ENCODE data around the gene D2HGDH. TPM values are rescaled to one million over a fixed set of nuclear protein-coding genes. Genes with fewer than 3 reads are reported as not detected.

The D2HGDH gene
- total and polyA plus RNA-seq, 9 of the 15 experiments (the other 6 are each of a cell fraction or from before 2014, with no cell fraction given) = 0.39 to 30.8 (median 10.3) TPM

- Histone ChIP-seq H4K20me1 (replicated peaks; ENCODE audit: control insufficient read depth, insufficient read depth, low read length) (no peaks in the 10 kb centered on the region), H3K9me1 (ENCODE audit: control insufficient read depth, insufficient read depth, low read length) (no peaks in the 10 kb centered on the region), H3K27ac (ENCODE audit: extremely low read depth, low read depth, low read length) (no peak overlapping the region), H3K36me3 (ENCODE audit: control insufficient read depth, insufficient read depth, low read length) (no peaks in the 10 kb centered on the region), H3K27me3 (ENCODE audit: control insufficient read depth in 2 of 2, insufficient read depth in 2 of 2, low read length in 2 of 2) (no peaks in the 10 kb centered on the region), H3K4me2 (ENCODE audit: insufficient read depth, low read length) (no peak overlapping the region), H3K79me2 (ENCODE audit: control insufficient read depth, insufficient read depth, low read length) (no peaks in the 10 kb centered on the region), H2AFZ (ENCODE audit: low read depth, low read length) (0 out of 2 replicates have a peak overlapping the region, but pooled peaks have one; percentile 52), H3K4me3 (no peak overlapping the region), H3K9ac (ENCODE audit: insufficient read depth in 1 of 2, low read depth in 2 of 2, low read length in 2 of 2) (no peak overlapping the region), H3K9me3 (replicated peaks; ENCODE audit: control insufficient read depth, insufficient read depth, low read depth, low read length) (no peaks in the 10 kb centered on the region; the same call in 1 of the 2 replicates), H3K4me1 (replicated peaks in 1 of 2; ENCODE audit: control insufficient read depth in 2 of 2, insufficient read depth in 2 of 2, low read length in 2 of 2) (no peaks in the 10 kb centered on the region)
- no peak for FAIRE-seq
- intact Hi-C loops (cut with micrococcal nuclease) = no loop called here
- no TSS peak for BruUV-seq (replicated peaks)
- ATAC-seq = no peak
- 59% methylated on average over 3 of the region's 4 CpGs for WGBS (ENCODE audit: insufficient coverage, low coverage, missing lambda C conversion rate)
- ChIA-PET POLR2A (interaction anchor here (1.6 kb wide), 1 partner anchor 23 kb away, joined by 4 read pairs; no protein-coding TSS in a partner anchor), CTCF (ENCODE audit: low intra/inter-chr PET ratio) (no interaction called here)
- in situ Hi-C loops (cut with MboI) = no loop called here
- no peak for DNase-seq (ENCODE audit: extremely low read depth in 1 of 4, low spot score in 3 of 4)
- TF ChIP-seq MYC (IDR thresholded peaks at IDR 0.05; ENCODE audit: low read depth, low read length) = no peak
- TF ChIP-seq MYC (CRISPR knock-in tag; IDR thresholded peaks at IDR 0.05; ENCODE audit: borderline replicate concordance, low read depth) = no peak
- no peak for TF ChIP-seq STAT5A (IDR thresholded peaks at IDR 0.05; ENCODE audit: borderline replicate concordance, low read length)
- TF ChIP-seq HEY1 (CRISPR knock-in tag; IDR thresholded peaks at IDR 0.05; ENCODE audit: borderline replicate concordance) = no peak
- TF ChIP-seq ZKSCAN1 (IDR thresholded peaks at IDR 0.05; ENCODE audit: low read depth, low read length) = no peak
- no peak for TF ChIP-seq TEAD1 (CRISPR knock-in tag; IDR thresholded peaks at IDR 0.05)
- no peak for TF ChIP-seq CHD7 (IDR thresholded peaks at IDR 0.05; ENCODE audit: low read depth, low read length)
- no peak for TF ChIP-seq MITF (IDR thresholded peaks at IDR 0.05)
- no peak for TF ChIP-seq GATA2 (CRISPR knock-in tag; IDR thresholded peaks at IDR 0.05)
- TF ChIP-seq TCFL5 (CRISPR knock-in tag; conservative IDR thresholded peaks at IDR 0.05) = no peak
Observed at GRCh38 chr2:241788135-241788534, 53.7 kb downstream of the D2HGDH start.
